Adrenal gland (tissue), 5 donors: ENCODE measurements around the gene GDF7.

Experiments used
- CTCF ChIP-seq, 6 experiments: fragments of 450-650 bp in 4 of 6; fragments of 200-600 bp in 2 of 6; sonication (generic) in 1 of 6; IDR thresholded peaks; 1 replicate in 5 of 6; 2 replicates in 1 of 6; pipeline versions ENCODE4 v1.5.1 to v1.8.0; 2016 to 2021; ENCODE audit warnings: antibody characterized with exemption in 6 of 6, mild to moderate bottlenecking in 2 of 6, moderate library complexity in 1 of 6
- POLR2A ChIP-seq, 2 donors: fragments of 450-650 bp; IDR thresholded peaks; one replicate each; pipeline ENCODE4 v1.6.1; 2017; ENCODE audit warnings: antibody characterized with exemption in 2 of 2, mild to moderate bottlenecking in 2 of 2, moderate library complexity in 1 of 2
- donor health status: DM: no; HTN: no; CAD: no.

- TF ChIP-seq CTCF (IDR thresholded peaks at IDR 0.05), result no peak
- TF ChIP-seq POLR2A (IDR thresholded peaks at IDR 0.05), result no peak
Measured at GRCh38 chr2:20648206-20648605, 18.7 kb upstream of the GDF7 start.
